ENCODE measurements around the gene INSIG1. TPM values are rescaled to one million over a fixed set of nuclear protein-coding genes. Genes with fewer than 3 reads are reported as not detected.
A peak's percentile ranks its signal among the peaks of the same experiment; 100 is the strongest.

Gene INSIG1
- total RNA-seq, 4 donors from 2014 or later, result 36.3 to 147 (median 100) TPM

- Histone ChIP-seq H3K36me3 (no peaks in the 10 kb centered on the region), H3K9me3 (no peaks in the 10 kb centered on the region), H3K27ac (no peak overlapping the region), H3K27me3 (no peaks in the 10 kb centered on the region), H3K4me3 (no peak overlapping the region), H3K4me1 (peaks cover 0 to 16% (median 5%) of the 10 kb centered on the region in 4 donors)
- DNase-seq, result peak in 1 of 3 donors; percentile 20
- no peak for TF ChIP-seq CTCF (IDR thresholded peaks at IDR 0.05)
Observed at GRCh38 chr7:155348806-155349205, 51.1 kb downstream of the INSIG1 start.

- Histone ChIP-seq H3K27ac (no peak overlapping the region), H3K36me3 (no peaks in the 10 kb centered on the region), H3K4me3 (no peak overlapping the region), H3K9me3 (no peaks in the 10 kb centered on the region), H3K4me1 (peaks cover 0 to 12% (median 2%) of the 10 kb centered on the region in 4 donors), H3K27me3 (no peaks in the 10 kb centered on the region)
- TF ChIP-seq CTCF (IDR thresholded peaks at IDR 0.05) (no peak), POLR2A (IDR thresholded peaks at IDR 0.05) (no peak)
- DNase-seq, result peak in 1 of 3 donors; percentile 40
Observed at GRCh38 chr7:155349601-155350331, 52.1 kb downstream of the INSIG1 start.

GRCh38 chr7:155351120-155351870 lies 53.6 kb downstream of the INSIG1 start:
- Histone ChIP-seq H3K9me3 (no peaks in the 10 kb centered on the region), H3K36me3 (no peaks in the 10 kb centered on the region), H3K27me3 (no peaks in the 10 kb centered on the region), H3K4me1 (peaks cover 0 to 8% (median 0%) of the 10 kb centered on the region in 4 donors), H3K4me3 (no peak overlapping the region), H3K27ac (no peak overlapping the region)
- peak in 1 of 3 donors; percentile 23 for DNase-seq
- TF ChIP-seq POLR2A (IDR thresholded peaks at IDR 0.05) (no peak), CTCF (IDR thresholded peaks at IDR 0.05) (no peak)

- H3K27ac ChIP-seq, result no peak overlapping the region
- no peaks in the 10 kb centered on the region for H3K36me3 ChIP-seq
- peaks cover 0 to 8% (median 0%) of the 10 kb centered on the region in 4 donors for H3K4me1 ChIP-seq
- no peak overlapping the region for H3K4me3 ChIP-seq
- H3K27me3 ChIP-seq, result no peaks in the 10 kb centered on the region
- no peak for TF ChIP-seq CTCF (IDR thresholded peaks at IDR 0.05)
- TF ChIP-seq POLR2A (IDR thresholded peaks at IDR 0.05), result no peak
- no peaks in the 10 kb centered on the region for H3K9me3 ChIP-seq
- DNase-seq, result peak in 1 of 3 donors; percentile 29
Observed at GRCh38 chr7:155352076-155352752, 54.5 kb downstream of the INSIG1 start.

GRCh38 chr7:155352753-155353115 lies 55.1 kb downstream of the INSIG1 start:
- TF ChIP-seq CTCF (IDR thresholded peaks at IDR 0.05) (no peak), POLR2A (IDR thresholded peaks at IDR 0.05) (no peak)
- peaks cover 0 to 8% (median 0%) of the 10 kb centered on the region in 4 donors for H3K4me1 ChIP-seq
- H3K9me3 ChIP-seq, result no peaks in the 10 kb centered on the region
- no peaks in the 10 kb centered on the region for H3K27me3 ChIP-seq
- DNase-seq, result no peak
- no peaks in the 10 kb centered on the region for H3K36me3 ChIP-seq
- no peak overlapping the region for H3K4me3 ChIP-seq
- no peak overlapping the region for H3K27ac ChIP-seq

Measured in Peyer's patch (tissue), 4 donors.